Measurements from ENCODE around the gene MLH1.

The MLH1 gene

GRCh38 chr3:36956155-36956554 lies 37.2 kb upstream of the MLH1 start:
- no peak for DNase-seq (ENCODE audit: low spot score)
- H3K27ac ChIP-seq (replicated peaks; ENCODE audit: low read length), result no peak overlapping the region
- no CpG with 5 or more reads among the region's 3 CpGs for WGBS, 2 donors (ENCODE audit: extremely low coverage in 2 of 2, insufficient read length in 2 of 2, insufficient replicate concordance in 1 of 2)
- no peak overlapping the region for H2BK5ac ChIP-seq (ENCODE audit: low read length)
- no peak overlapping the region for H2BK120ac ChIP-seq (ENCODE audit: low read depth, low read length)
- H3K14ac ChIP-seq (ENCODE audit: low read length), result no peak overlapping the region
- no peak overlapping the region for H2BK15ac ChIP-seq (ENCODE audit: low read length)
- H3K79me1 ChIP-seq (ENCODE audit: low read depth, low read length), result no peaks in the 10 kb centered on the region
- H2BK12ac ChIP-seq (ENCODE audit: low read length), result no peak overlapping the region
- peaks cover 0 to 5% (median 0%) of the 10 kb centered on the region in 3 experiments for H3K27me3 ChIP-seq (ENCODE audit: control insufficient read depth in 3 of 3, insufficient read depth in 3 of 3, low read depth in 1 of 3, low read length in 3 of 3)
- H2AFZ ChIP-seq (ENCODE audit: low read length), result no peak overlapping the region
- no peak overlapping the region for H4K91ac ChIP-seq (ENCODE audit: low read depth, low read length, poor library complexity)
- H3K4ac ChIP-seq (ENCODE audit: low read length), result no peak overlapping the region
- no peaks in the 10 kb centered on the region for H3K9me3 ChIP-seq (replicated peaks in 1 of 2; ENCODE audit: control insufficient read depth in 2 of 2, insufficient read depth in 1 of 2, low read depth in 1 of 2, low read length in 2 of 2)
- H2AK5ac ChIP-seq (ENCODE audit: low read depth, low read length), result no peak overlapping the region
- H3K4me1 ChIP-seq (ENCODE audit: control insufficient read depth in 2 of 2, insufficient read depth in 1 of 2, low read depth in 1 of 2, low read length in 2 of 2), result peaks cover 0 to 2% of the 10 kb centered on the region in 2 donors
- no peak overlapping the region for H4K8ac ChIP-seq (ENCODE audit: low read depth, low read length)
- H3K23ac ChIP-seq (ENCODE audit: low read depth, low read length, poor library complexity), result no peak overlapping the region
- no peak overlapping the region for H3K9ac ChIP-seq (ENCODE audit: low read depth, low read length, poor library complexity)
- no peak overlapping the region for H3K4me2 ChIP-seq (ENCODE audit: insufficient read depth, low read length, poor library complexity, severe bottlenecking)
- no peak overlapping the region for H3K18ac ChIP-seq (ENCODE audit: low read length)
- H3K36me3 ChIP-seq (replicated peaks in 1 of 2; ENCODE audit: control insufficient read depth in 2 of 2, insufficient read depth in 2 of 2, low read length in 2 of 2), result no peaks in the 10 kb centered on the region
- H3K4me3 ChIP-seq (ENCODE audit: low read length in 2 of 2), result no peak overlapping the region

- no peak overlapping the region for H4K8ac ChIP-seq (ENCODE audit: low read depth, low read length)
- no peak overlapping the region for H3K4me3 ChIP-seq (ENCODE audit: low read length in 2 of 2)
- no peak overlapping the region for H3K27ac ChIP-seq (replicated peaks; ENCODE audit: low read length)
- H2AK5ac ChIP-seq (ENCODE audit: low read depth, low read length), result no peak overlapping the region
- no peak for DNase-seq (ENCODE audit: low spot score)
- no CpG with 5 or more reads among the region's 1 CpG for WGBS, 2 donors (ENCODE audit: extremely low coverage in 2 of 2, insufficient read length in 2 of 2, insufficient replicate concordance in 1 of 2)
- H3K4me1 ChIP-seq (ENCODE audit: control insufficient read depth in 2 of 2, insufficient read depth in 1 of 2, low read depth in 1 of 2, low read length in 2 of 2), result peaks cover 0 to 2% of the 10 kb centered on the region in 2 donors
- H3K4me2 ChIP-seq (ENCODE audit: insufficient read depth, low read length, poor library complexity, severe bottlenecking), result no peak overlapping the region
- no peak overlapping the region for H3K18ac ChIP-seq (ENCODE audit: low read length)
- no peak overlapping the region for H2BK15ac ChIP-seq (ENCODE audit: low read length)
- no peaks in the 10 kb centered on the region for H3K9me3 ChIP-seq (replicated peaks in 1 of 2; ENCODE audit: control insufficient read depth in 2 of 2, insufficient read depth in 1 of 2, low read depth in 1 of 2, low read length in 2 of 2)
- H3K23ac ChIP-seq (ENCODE audit: low read depth, low read length, poor library complexity), result no peak overlapping the region
- H2AFZ ChIP-seq (ENCODE audit: low read length), result no peak overlapping the region
- H3K27me3 ChIP-seq (ENCODE audit: control insufficient read depth in 3 of 3, insufficient read depth in 3 of 3, low read depth in 1 of 3, low read length in 3 of 3), result peaks cover 0 to 5% (median 0%) of the 10 kb centered on the region in 3 experiments
- H3K14ac ChIP-seq (ENCODE audit: low read length), result no peak overlapping the region
- no peak overlapping the region for H4K91ac ChIP-seq (ENCODE audit: low read depth, low read length, poor library complexity)
- H3K79me1 ChIP-seq (ENCODE audit: low read depth, low read length), result no peaks in the 10 kb centered on the region
- H2BK12ac ChIP-seq (ENCODE audit: low read length), result no peak overlapping the region
- no peak overlapping the region for H3K4ac ChIP-seq (ENCODE audit: low read length)
- no peaks in the 10 kb centered on the region for H3K36me3 ChIP-seq (replicated peaks in 1 of 2; ENCODE audit: control insufficient read depth in 2 of 2, insufficient read depth in 2 of 2, low read length in 2 of 2)
- H2BK120ac ChIP-seq (ENCODE audit: low read depth, low read length), result no peak overlapping the region
- H3K9ac ChIP-seq (ENCODE audit: low read depth, low read length, poor library complexity), result no peak overlapping the region
- no peak overlapping the region for H2BK5ac ChIP-seq (ENCODE audit: low read length)
Observed at GRCh38 chr3:36957063-36957462, 36.3 kb upstream of the MLH1 start.

DNA sequence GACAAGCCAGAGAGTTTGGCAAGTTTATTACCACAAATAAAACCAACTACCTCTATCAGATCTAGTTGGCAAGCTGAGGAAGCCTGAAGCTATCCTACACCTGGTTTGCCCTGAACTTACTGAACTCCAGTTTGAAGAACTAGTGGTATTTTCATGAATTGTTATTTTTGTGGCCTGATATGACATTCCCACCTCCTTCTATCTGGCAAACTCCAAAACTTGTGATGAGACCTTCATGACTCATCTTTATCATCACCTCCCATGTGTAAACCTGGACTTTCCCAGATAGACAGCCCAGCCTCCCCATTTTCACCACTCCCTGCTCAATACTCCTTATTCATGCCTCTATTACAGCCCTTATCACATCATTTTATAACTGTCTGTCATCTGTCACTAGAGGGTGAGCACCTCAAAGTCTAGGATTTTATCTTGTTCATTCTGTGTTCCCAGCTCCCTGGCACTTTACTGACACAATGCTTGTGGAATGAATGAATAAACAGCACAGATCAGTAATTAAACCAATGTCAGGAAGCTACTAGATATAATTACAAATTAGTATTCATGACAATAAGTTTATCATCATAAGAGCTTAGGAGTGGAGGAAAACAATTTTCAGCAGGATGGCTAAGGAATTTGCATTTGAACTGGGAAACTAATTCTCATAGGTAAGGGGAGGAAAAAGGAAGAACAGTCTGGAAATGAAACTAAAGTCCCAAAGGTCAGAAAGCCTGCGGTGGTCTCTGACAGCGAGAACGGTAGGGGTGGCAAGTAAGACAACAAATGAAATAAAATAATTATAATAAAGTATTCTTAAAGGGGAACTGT lies 35.2 kb upstream of the MLH1 start:
- no peak overlapping the region for H3K18ac ChIP-seq (ENCODE audit: low read length)
- no peaks in the 10 kb centered on the region for H3K9me3 ChIP-seq (replicated peaks in 1 of 2; ENCODE audit: control insufficient read depth in 2 of 2, insufficient read depth in 1 of 2, low read depth in 1 of 2, low read length in 2 of 2)
- no peak overlapping the region for H3K4me3 ChIP-seq (ENCODE audit: low read length in 2 of 2)
- no peak overlapping the region for H3K9ac ChIP-seq (ENCODE audit: low read depth, low read length, poor library complexity)
- H2BK120ac ChIP-seq (ENCODE audit: low read depth, low read length), result no peak overlapping the region
- no peak overlapping the region for H4K91ac ChIP-seq (ENCODE audit: low read depth, low read length, poor library complexity)
- DNase-seq (ENCODE audit: low spot score), result no peak
- no peak overlapping the region for H3K4ac ChIP-seq (ENCODE audit: low read length)
- H3K27ac ChIP-seq (replicated peaks; ENCODE audit: low read length), result no peak overlapping the region
- H3K4me2 ChIP-seq (ENCODE audit: insufficient read depth, low read length, poor library complexity, severe bottlenecking), result no peak overlapping the region
- no peak overlapping the region for H3K23ac ChIP-seq (ENCODE audit: low read depth, low read length, poor library complexity)
- H2AFZ ChIP-seq (ENCODE audit: low read length), result peak overlapping the region; percentile 53
- H3K4me1 ChIP-seq (ENCODE audit: control insufficient read depth in 2 of 2, insufficient read depth in 1 of 2, low read depth in 1 of 2, low read length in 2 of 2), result peaks cover 0 to 2% of the 10 kb centered on the region in 2 donors
- H3K36me3 ChIP-seq (replicated peaks in 1 of 2; ENCODE audit: control insufficient read depth in 2 of 2, insufficient read depth in 2 of 2, low read length in 2 of 2), result no peaks in the 10 kb centered on the region
- no peak overlapping the region for H3K14ac ChIP-seq (ENCODE audit: low read length)
- H3K27me3 ChIP-seq (ENCODE audit: control insufficient read depth in 3 of 3, insufficient read depth in 3 of 3, low read depth in 1 of 3, low read length in 3 of 3), result no peaks in the 10 kb centered on the region
- no CpG with 5 or more reads among the region's 3 CpGs for WGBS, 2 donors (ENCODE audit: extremely low coverage in 2 of 2, insufficient read length in 2 of 2, insufficient replicate concordance in 1 of 2)
- no peak overlapping the region for H4K8ac ChIP-seq (ENCODE audit: low read depth, low read length)
- H2AK5ac ChIP-seq (ENCODE audit: low read depth, low read length), result no peak overlapping the region
- H2BK5ac ChIP-seq (ENCODE audit: low read length), result no peak overlapping the region
- H3K79me1 ChIP-seq (ENCODE audit: low read depth, low read length), result no peaks in the 10 kb centered on the region
- H2BK15ac ChIP-seq (ENCODE audit: low read length), result no peak overlapping the region
- no peak overlapping the region for H2BK12ac ChIP-seq (ENCODE audit: low read length)

- Histone ChIP-seq H2BK5ac (ENCODE audit: low read length) (no peak overlapping the region), H2BK12ac (ENCODE audit: low read length) (no peak overlapping the region), H3K23ac (ENCODE audit: low read depth, low read length, poor library complexity) (no peak overlapping the region), H2BK15ac (ENCODE audit: low read length) (no peak overlapping the region), H3K4ac (ENCODE audit: low read length) (no peak overlapping the region), H3K18ac (ENCODE audit: low read length) (no peak overlapping the region), H3K4me1 (ENCODE audit: control insufficient read depth in 2 of 2, insufficient read depth in 1 of 2, low read depth in 1 of 2, low read length in 2 of 2) (peaks cover 0 to 2% of the 10 kb centered on the region in 2 donors), H3K27ac (replicated peaks; ENCODE audit: low read length) (no peak overlapping the region), H3K14ac (ENCODE audit: low read length) (no peak overlapping the region), H3K27me3 (ENCODE audit: control insufficient read depth in 3 of 3, insufficient read depth in 3 of 3, low read depth in 1 of 3, low read length in 3 of 3) (no peaks in the 10 kb centered on the region), H2BK120ac (ENCODE audit: low read depth, low read length) (no peak overlapping the region), H2AFZ (ENCODE audit: low read length) (peak overlapping the region; percentile 36), H3K79me1 (ENCODE audit: low read depth, low read length) (no peaks in the 10 kb centered on the region), H3K4me2 (ENCODE audit: insufficient read depth, low read length, poor library complexity, severe bottlenecking) (no peak overlapping the region), H4K91ac (ENCODE audit: low read depth, low read length, poor library complexity) (no peak overlapping the region), H3K9ac (ENCODE audit: low read depth, low read length, poor library complexity) (no peak overlapping the region), H2AK5ac (ENCODE audit: low read depth, low read length) (no peak overlapping the region), H3K9me3 (replicated peaks in 1 of 2; ENCODE audit: control insufficient read depth in 2 of 2, insufficient read depth in 1 of 2, low read depth in 1 of 2, low read length in 2 of 2) (no peaks in the 10 kb centered on the region), H4K8ac (ENCODE audit: low read depth, low read length) (no peak overlapping the region), H3K36me3 (replicated peaks in 1 of 2; ENCODE audit: control insufficient read depth in 2 of 2, insufficient read depth in 2 of 2, low read length in 2 of 2) (no peaks in the 10 kb centered on the region), H3K4me3 (ENCODE audit: low read length in 2 of 2) (no peak overlapping the region)
- WGBS, 2 donors (ENCODE audit: extremely low coverage in 2 of 2, insufficient read length in 2 of 2, insufficient replicate concordance in 1 of 2), result no CpG with 5 or more reads among the region's 2 CpGs
- no peak for DNase-seq (ENCODE audit: low spot score)
Observed at GRCh38 chr3:36959821-36960220, 33.5 kb upstream of the MLH1 start.

Data from neuronal stem cell (in vitro differentiated cells).